ENCODE measurements around the gene HNRNPUL2.
"Not testable (repeated sequence)": the region's sequence is repeated elsewhere in the genome, so short reads cannot be mapped to it uniquely, and the experiment has no call there.

The HNRNPUL2 gene

DNA sequence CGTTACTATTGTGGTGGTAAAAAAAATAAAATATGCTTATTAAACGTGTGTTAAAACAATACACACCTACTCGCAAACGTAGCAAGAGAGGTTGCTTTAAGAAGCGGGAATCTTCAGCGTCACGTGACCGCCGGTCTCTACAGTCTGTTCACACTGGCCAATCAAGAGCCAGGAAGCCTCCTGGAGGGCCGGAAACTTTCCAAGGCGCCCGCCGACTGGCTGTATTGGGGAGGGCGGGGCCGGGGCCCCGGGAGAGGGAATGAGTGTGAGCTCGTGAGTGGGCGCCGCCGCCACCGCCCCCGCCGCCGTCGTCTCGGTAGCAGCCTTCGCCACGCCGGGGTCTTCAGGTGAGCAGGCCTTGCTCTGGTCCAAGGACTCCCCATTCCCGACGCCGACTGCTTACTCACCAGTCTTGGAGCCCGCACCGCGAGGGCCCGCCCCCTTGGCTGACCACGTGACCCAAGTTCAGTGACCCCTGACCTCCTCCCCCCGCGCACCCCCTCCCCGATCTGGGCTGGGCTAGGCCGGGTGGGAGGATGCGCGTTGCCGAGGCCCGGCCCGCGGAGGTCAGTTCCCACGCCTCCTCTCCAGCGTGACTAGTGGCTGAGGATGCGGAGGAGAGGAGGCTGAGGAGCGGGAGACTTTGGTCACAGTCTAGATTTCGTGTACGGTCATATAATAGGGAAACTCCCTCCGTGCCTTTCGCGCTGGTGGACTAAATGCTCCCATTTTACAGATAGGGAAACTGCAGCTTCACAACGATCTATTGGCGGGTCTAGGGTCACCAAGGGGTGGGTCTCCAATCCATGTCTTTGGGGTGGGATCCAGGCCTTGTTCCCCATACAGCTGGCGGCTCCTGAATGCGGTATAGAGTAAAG lies 44.1 kb upstream of the HNRNPUL2 start, which contains the start of gene TAF6L:
TSS of gene TAF6L (plus strand) at position 253 of the 878 bp plus-strand sequence. CDS start 4,388 bp downstream, outside the sequence.
- no peaks in the 10 kb centered on the region for H3K27me3 ChIP-seq (ENCODE audit: insufficient read depth, poor library complexity, severe bottlenecking)
- DNase-seq (ENCODE audit: low read depth in 1 of 2, low spot score in 1 of 2): peak; percentile 96 to 98
- H3K4me3 ChIP-seq (replicated peaks; ENCODE audit: insufficient read depth, low read length): peak within 1 kb of the TSS; percentile 74
- H3K27ac ChIP-seq (replicated peaks): peak within 1 kb of the TSS; percentile 91
- TF ChIP-seq POLR2AphosphoS5 (IDR thresholded peaks at IDR 0.05; ENCODE audit: low read depth) (peak; percentile 46), SPI1 (IDR thresholded peaks at IDR 0.05; ENCODE audit: borderline replicate concordance, low read depth) (no peak)

DNA sequence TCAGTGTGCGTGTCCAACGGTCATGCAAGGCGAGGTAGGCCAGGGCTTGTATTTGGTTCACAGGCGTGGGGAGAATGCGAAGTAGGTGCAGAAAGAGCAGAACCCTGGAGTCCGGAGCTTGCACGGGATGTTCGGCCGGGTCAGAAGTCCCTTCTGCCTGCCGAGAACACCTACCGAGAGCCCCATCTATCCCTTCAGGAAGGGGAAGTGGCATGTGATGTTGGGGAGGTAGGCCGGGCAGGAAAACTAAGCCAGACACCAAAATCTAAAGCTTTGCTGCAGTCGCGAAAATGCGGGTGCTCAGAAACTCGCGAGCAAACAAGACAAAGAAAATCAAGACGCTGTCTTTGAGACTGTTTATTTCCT lies 43.5 kb upstream of the HNRNPUL2 start:
- TF ChIP-seq, protein P1, sequence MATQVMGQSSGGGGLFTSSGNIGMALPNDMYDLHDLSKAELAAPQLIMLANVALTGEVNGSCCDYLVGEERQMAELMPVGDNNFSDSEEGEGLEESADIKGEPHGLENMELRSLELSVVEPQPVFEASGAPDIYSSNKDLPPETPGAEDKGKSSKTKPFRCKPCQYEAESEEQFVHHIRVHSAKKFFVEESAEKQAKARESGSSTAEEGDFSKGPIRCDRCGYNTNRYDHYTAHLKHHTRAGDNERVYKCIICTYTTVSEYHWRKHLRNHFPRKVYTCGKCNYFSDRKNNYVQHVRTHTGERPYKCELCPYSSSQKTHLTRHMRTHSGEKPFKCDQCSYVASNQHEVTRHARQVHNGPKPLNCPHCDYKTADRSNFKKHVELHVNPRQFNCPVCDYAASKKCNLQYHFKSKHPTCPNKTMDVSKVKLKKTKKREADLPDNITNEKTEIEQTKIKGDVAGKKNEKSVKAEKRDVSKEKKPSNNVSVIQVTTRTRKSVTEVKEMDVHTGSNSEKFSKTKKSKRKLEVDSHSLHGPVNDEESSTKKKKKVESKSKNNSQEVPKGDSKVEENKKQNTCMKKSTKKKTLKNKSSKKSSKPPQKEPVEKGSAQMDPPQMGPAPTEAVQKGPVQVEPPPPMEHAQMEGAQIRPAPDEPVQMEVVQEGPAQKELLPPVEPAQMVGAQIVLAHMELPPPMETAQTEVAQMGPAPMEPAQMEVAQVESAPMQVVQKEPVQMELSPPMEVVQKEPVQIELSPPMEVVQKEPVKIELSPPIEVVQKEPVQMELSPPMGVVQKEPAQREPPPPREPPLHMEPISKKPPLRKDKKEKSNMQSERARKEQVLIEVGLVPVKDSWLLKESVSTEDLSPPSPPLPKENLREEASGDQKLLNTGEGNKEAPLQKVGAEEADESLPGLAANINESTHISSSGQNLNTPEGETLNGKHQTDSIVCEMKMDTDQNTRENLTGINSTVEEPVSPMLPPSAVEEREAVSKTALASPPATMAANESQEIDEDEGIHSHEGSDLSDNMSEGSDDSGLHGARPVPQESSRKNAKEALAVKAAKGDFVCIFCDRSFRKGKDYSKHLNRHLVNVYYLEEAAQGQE (IDR thresholded peaks at IDR 0.05; ENCODE audit: insufficient replicate concordance, low read depth): no peak
- peak; percentile 83 for TF ChIP-seq SPI1 (IDR thresholded peaks at IDR 0.05; ENCODE audit: borderline replicate concordance, low read depth)
- H3K27me3 ChIP-seq (ENCODE audit: insufficient read depth, poor library complexity, severe bottlenecking): no peaks in the 10 kb centered on the region
- peak overlapping the region; percentile 91 for H3K27ac ChIP-seq (replicated peaks)
- peak overlapping the region; percentile 74 for H3K4me3 ChIP-seq (replicated peaks; ENCODE audit: insufficient read depth, low read length)
- no peak for DNase-seq (ENCODE audit: low read depth in 1 of 2, low spot score in 1 of 2)

DNA sequence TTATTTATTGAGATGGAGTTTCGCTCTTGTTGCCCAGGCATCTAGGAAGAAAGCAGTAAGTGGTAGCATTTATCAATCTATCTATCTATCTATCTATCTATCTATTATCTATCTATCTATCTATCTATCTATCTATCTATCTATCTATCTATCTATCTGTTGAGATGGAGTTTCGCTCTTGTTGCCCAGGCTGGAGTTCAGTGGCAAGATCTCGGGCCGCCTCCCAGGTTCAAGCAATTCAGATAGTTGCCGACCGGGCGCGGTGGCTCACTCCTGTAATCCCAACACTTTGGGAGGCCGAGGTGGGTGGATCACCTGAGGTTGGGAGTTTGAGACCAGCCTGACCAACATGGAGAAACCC lies 33.6 kb upstream of the HNRNPUL2 start:
- Histone ChIP-seq H3K4me3 (replicated peaks; ENCODE audit: insufficient read depth, low read length) (peak overlapping the region; percentile 0), H3K27ac (replicated peaks) (peak overlapping the region; percentile 75)
- not testable (repeated sequence) for H3K27me3 ChIP-seq (ENCODE audit: insufficient read depth, poor library complexity, severe bottlenecking); DNase-seq (ENCODE audit: low read depth in 1 of 2, low spot score in 1 of 2)

DNA sequence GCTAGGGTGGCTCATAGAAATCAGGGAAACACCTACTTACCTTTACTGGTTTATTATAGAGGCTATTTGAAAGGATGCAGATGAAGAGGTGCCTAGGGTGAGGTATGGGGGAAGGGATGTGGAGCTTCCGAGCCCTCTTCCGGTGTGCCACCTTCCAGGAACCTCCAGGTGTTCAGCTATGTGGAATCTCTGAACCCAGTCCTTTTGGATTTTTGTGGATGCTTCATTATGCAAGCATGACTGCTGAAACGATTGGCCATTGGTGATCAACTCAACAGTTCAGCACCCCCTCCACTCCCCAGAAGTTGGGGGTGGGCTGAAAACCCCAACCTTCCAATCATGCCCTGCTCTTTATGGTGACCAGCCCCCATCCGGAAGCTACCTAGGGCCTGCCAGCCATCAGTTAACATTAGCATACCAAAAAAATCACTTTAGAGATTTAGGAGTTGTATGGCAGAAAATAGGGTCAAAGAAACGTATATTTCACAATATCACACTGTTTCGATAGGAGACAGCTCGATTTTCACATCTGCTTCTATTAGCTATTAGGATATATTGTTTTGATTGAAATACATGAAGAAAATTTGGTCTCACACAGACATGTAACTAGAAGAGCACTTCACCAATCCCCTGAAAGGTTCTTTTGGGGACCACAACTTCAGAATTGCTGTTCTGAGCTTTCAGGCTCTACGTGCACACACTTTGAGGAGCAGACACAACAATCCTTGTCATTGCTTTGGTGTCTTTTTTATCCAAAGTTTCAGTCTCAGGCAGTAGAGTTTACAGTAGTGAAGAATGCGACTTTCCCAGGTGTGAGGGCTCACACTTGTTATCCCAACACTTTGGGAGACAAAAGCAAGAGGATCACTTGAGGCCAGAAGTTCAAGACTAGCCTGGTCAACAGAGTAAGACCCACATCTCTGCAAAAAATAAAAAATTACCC lies 30.9 kb upstream of the HNRNPUL2 start:
- Histone ChIP-seq H3K4me3 (replicated peaks; ENCODE audit: insufficient read depth, low read length) (no peak overlapping the region), H3K27ac (replicated peaks) (no peak overlapping the region), H3K27me3 (ENCODE audit: insufficient read depth, poor library complexity, severe bottlenecking) (no peaks in the 10 kb centered on the region)
- no peak for DNase-seq (ENCODE audit: low read depth in 1 of 2, low spot score in 1 of 2)
- TF ChIP-seq POLR2AphosphoS5 (IDR thresholded peaks at IDR 0.05; ENCODE audit: low read depth): no peak
- no peak for TF ChIP-seq GABPA (IDR thresholded peaks at IDR 0.05; ENCODE audit: low read depth)
- no peak for TF ChIP-seq SPI1 (IDR thresholded peaks at IDR 0.05; ENCODE audit: borderline replicate concordance, low read depth)
- TF ChIP-seq, protein P2, sequence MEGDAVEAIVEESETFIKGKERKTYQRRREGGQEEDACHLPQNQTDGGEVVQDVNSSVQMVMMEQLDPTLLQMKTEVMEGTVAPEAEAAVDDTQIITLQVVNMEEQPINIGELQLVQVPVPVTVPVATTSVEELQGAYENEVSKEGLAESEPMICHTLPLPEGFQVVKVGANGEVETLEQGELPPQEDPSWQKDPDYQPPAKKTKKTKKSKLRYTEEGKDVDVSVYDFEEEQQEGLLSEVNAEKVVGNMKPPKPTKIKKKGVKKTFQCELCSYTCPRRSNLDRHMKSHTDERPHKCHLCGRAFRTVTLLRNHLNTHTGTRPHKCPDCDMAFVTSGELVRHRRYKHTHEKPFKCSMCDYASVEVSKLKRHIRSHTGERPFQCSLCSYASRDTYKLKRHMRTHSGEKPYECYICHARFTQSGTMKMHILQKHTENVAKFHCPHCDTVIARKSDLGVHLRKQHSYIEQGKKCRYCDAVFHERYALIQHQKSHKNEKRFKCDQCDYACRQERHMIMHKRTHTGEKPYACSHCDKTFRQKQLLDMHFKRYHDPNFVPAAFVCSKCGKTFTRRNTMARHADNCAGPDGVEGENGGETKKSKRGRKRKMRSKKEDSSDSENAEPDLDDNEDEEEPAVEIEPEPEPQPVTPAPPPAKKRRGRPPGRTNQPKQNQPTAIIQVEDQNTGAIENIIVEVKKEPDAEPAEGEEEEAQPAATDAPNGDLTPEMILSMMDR (IDR thresholded peaks at IDR 0.05; ENCODE audit: insufficient read depth, low read length): no peak
- TF ChIP-seq, protein P1 (IDR thresholded peaks at IDR 0.05; ENCODE audit: insufficient replicate concordance, low read depth): no peak

DNA sequence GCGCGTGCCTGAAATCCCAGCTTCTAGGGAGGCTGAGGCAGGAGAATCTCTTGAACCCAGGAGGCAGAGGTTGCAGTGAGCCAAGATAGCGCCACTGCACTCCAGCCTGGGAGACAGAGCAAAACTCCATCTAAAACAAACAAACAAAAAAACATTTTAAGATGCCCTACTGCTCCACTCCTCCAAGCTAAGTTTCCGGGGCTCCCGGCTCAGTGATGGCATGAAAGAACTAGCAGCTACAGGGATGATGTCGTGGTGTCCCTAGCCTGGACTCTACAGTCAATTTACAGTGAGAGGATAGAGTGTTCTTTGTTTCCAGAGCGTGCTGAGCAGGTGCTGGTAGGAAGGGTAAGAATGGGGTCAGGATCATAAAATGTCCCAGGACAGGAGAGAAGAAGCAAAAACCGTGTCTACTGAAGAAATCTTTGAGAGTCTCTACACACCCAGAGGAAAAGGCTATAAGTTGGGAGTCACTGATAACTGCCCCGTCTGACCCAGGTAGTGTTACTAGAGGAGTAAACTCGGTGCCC lies 27.9 kb upstream of the HNRNPUL2 start:
- H3K27ac ChIP-seq (replicated peaks): no peak overlapping the region
- DNase-seq (ENCODE audit: low read depth in 1 of 2, low spot score in 1 of 2): no peak

More for the DNA sequence above, 27.9 kb upstream of the HNRNPUL2 start:
- H3K4me3 ChIP-seq (replicated peaks; ENCODE audit: insufficient read depth, low read length): no peak overlapping the region
- H3K27me3 ChIP-seq (ENCODE audit: insufficient read depth, poor library complexity, severe bottlenecking): no peaks in the 10 kb centered on the region
- TF ChIP-seq, protein P1 (IDR thresholded peaks at IDR 0.05; ENCODE audit: insufficient replicate concordance, low read depth): no peak
- TF ChIP-seq SPI1 (IDR thresholded peaks at IDR 0.05; ENCODE audit: borderline replicate concordance, low read depth): no peak
- TF ChIP-seq, protein P2 (IDR thresholded peaks at IDR 0.05; ENCODE audit: insufficient read depth, low read length): no peak
- no peak for TF ChIP-seq GABPA (IDR thresholded peaks at IDR 0.05; ENCODE audit: low read depth)
- no peak for TF ChIP-seq POLR2AphosphoS5 (IDR thresholded peaks at IDR 0.05; ENCODE audit: low read depth)
